Transverse colon (tissue), 3 donors: ENCODE results near the gene CDK5RAP2.

Experiments
- POLR2A ChIP-seq: fragments of 450-650 bp; IDR thresholded peaks from one replicate; pipeline ENCODE4 v1.6.1; 2016; ENCODE audit warnings: antibody characterized with exemption, mild to moderate bottlenecking, moderate library complexity
- TF ChIP-seq, protein P1 (sequence below), 5 experiments: fragments of 200-600 bp in 3 of 5; fragments of 450-650 bp in 2 of 5; sonication (generic) in 3 of 5; IDR thresholded peaks; 1 replicate in 2 of 5; 2 replicates in 3 of 5; pipeline ENCODE4 v1.5.1; 2016 to 2017; ENCODE audit warnings: antibody characterized with exemption in 5 of 5, inconsistent platforms in 3 of 5, mild to moderate bottlenecking in 2 of 5, moderate library complexity in 1 of 5

DNA sequence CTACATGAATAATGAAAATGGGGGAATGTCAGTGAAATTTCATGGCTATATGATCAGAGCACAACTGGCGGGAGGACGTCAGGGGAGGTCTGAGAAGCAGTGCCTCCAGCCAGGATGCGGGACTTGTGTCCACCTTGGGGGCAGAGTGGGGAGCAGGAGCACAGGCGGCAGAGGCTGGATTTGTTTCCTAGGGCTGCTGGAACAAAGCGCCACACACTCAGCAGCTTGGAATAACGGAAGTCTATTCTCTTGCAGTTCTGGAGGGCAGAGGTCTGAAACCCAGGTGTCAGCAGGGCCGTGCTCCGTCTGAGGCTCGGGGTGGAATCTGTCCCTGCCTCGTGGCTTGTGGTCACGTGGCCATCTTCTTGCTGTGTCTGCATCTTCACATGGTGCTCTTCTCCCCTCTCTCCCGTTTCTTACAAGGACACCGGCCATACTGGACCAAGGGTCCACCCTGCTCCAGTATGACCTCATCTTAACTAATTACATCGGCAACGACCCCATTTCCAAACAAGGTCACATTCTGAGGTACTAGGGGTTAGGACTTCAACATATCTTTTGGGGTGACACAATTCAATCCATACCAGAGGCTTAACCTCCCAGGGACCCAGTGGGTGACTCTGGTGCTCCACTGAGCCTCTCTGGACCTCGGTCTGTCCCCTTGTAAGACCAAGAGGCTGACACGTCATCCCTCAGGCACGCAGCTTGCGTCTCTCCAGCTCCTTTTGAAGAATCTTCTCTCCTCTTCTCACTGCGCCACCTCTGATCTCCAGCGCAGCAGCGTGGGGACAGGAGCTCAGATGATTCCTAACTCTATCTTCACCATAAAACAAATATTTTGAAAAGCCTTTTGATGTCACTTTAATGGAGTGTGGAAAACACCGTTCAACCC, 202.5 kb downstream of the CDK5RAP2 start:
- TF ChIP-seq, protein P1, sequence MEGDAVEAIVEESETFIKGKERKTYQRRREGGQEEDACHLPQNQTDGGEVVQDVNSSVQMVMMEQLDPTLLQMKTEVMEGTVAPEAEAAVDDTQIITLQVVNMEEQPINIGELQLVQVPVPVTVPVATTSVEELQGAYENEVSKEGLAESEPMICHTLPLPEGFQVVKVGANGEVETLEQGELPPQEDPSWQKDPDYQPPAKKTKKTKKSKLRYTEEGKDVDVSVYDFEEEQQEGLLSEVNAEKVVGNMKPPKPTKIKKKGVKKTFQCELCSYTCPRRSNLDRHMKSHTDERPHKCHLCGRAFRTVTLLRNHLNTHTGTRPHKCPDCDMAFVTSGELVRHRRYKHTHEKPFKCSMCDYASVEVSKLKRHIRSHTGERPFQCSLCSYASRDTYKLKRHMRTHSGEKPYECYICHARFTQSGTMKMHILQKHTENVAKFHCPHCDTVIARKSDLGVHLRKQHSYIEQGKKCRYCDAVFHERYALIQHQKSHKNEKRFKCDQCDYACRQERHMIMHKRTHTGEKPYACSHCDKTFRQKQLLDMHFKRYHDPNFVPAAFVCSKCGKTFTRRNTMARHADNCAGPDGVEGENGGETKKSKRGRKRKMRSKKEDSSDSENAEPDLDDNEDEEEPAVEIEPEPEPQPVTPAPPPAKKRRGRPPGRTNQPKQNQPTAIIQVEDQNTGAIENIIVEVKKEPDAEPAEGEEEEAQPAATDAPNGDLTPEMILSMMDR (IDR thresholded peaks at IDR 0.05): no peak
- no peak for TF ChIP-seq POLR2A
